OCI-LY1 (cell line): ENCODE results near the gene KLKB1.

ENCODE experiments used
- H2AFZ ChIP-seq: fragments of 200-600 bp; sonication (generic), shearing (Covaris generic); 2 replicates; pipeline ENCODE4 v1.6.0; 2014; ENCODE audit warnings: antibody characterized with exemption, mild to moderate bottlenecking, low read length
- H3F3A ChIP-seq: fragments of 200-600 bp; sonication (generic), shearing (Covaris generic); 2 replicates; pipeline ENCODE4 v1.6.0; 2014; ENCODE audit warnings: mild to moderate bottlenecking, antibody characterized with exemption, low read length, moderate library complexity; ENCODE audit not compliant: insufficient read depth
- H3K27ac ChIP-seq: fragments of 200-600 bp; sonication (generic); 2 replicates; pipeline ENCODE4 v1.5.1; 2014; ENCODE audit warnings: low read length, mixed run types, mild to moderate bottlenecking, low read depth; ENCODE audit not compliant: poor library complexity, severe bottlenecking
- H3K27me3 ChIP-seq: fragments of 200-600 bp; sonication (generic); 2 replicates; pipeline ENCODE4 v1.6.0; 2014; ENCODE audit warnings: antibody characterized with exemption, mild to moderate bottlenecking, low read length, moderate library complexity; ENCODE audit not compliant: insufficient read depth
- H3K36me3 ChIP-seq: fragments of 200-600 bp; sonication (generic); 2 replicates; pipeline ENCODE4 v1.6.1; 2014; ENCODE audit warnings: mild to moderate bottlenecking, antibody characterized with exemption, low read length, moderate library complexity, mixed read lengths; ENCODE audit not compliant: insufficient read depth
- H3K4me1 ChIP-seq: fragments of 200-600 bp; sonication (generic); 2 replicates; pipeline ENCODE4 v1.5.1; 2014; ENCODE audit warnings: mild to moderate bottlenecking, low read length, moderate library complexity; ENCODE audit not compliant: insufficient read depth, severe bottlenecking
- H3K4me2 ChIP-seq: fragments of 200-600 bp; sonication (generic), shearing (Covaris generic); 2 replicates; pipeline ENCODE4 v1.6.1; 2014; ENCODE audit warnings: low read length
- H3K4me3 ChIP-seq: fragments of 200-600 bp; sonication (generic); 2 replicates; pipeline ENCODE4 v1.5.1; 2014; ENCODE audit warnings: low read length, low read depth, mild to moderate bottlenecking, mixed read lengths; ENCODE audit not compliant: poor library complexity, severe bottlenecking
- H3K79me2 ChIP-seq: fragments of 200-600 bp; shearing (Covaris generic); 2 replicates; pipeline ENCODE4 v1.6.1; 2016; ENCODE audit warnings: mixed run types, low read length, mixed read lengths; ENCODE audit not compliant: insufficient read depth
- H3K9ac ChIP-seq: fragments of 200-600 bp; sonication (generic), shearing (Covaris generic); 2 replicates; pipeline ENCODE4 v1.6.1; 2014; ENCODE audit warnings: mild to moderate bottlenecking, low read length, mixed read lengths
- H3K9me2 ChIP-seq: fragments of 200-600 bp; sonication (generic), shearing (Covaris generic); 2 replicates; pipeline ENCODE4 v1.6.1; 2014; ENCODE audit warnings: low read depth, mild to moderate bottlenecking, low read length, mixed read lengths
- H3K9me3 ChIP-seq: fragments of 200-600 bp; shearing (Covaris generic); 2 replicates; pipeline ENCODE4 v1.6.1; 2014; ENCODE audit warnings: low read length, mixed read lengths
- H4K20me1 ChIP-seq: fragments of 200-600 bp; sonication (generic), shearing (Covaris generic); 2 replicates; pipeline ENCODE4 v1.6.0; 2016; ENCODE audit warnings: mild to moderate bottlenecking, low read length; ENCODE audit not compliant: insufficient read depth
- EZH2 ChIP-seq: fragments of 200-600 bp; sonication (generic), shearing (Covaris generic); IDR thresholded peaks from 2 replicates; pipeline ENCODE4 v1.8.0; 2017; ENCODE audit warnings: borderline replicate concordance, mixed run types, mild to moderate bottlenecking, antibody characterized with exemption, low read length, moderate library complexity, mixed read lengths
- TF ChIP-seq, protein P1 (sequence below): fragments of 200-600 bp; sonication (generic), shearing (Covaris generic); IDR thresholded peaks from 2 replicates; pipeline ENCODE4 v1.5.1; 2017; ENCODE audit warnings: mild to moderate bottlenecking, antibody characterized with exemption, low read length, moderate library complexity, mixed read lengths

The KLKB1 gene

GRCh38 chr4:186227221-186227620 is at the start of gene KLKB1:
Gene KLKB1 (plus strand): TSS chr4:186227507. CDS start chr4:186228196, 689 bp downstream.
- Histone ChIP-seq H3K27me3 (no peaks in the 10 kb centered on the region), H3K4me2 (no peak within 1 kb of the TSS), H3K4me1 (no peaks in the 10 kb centered on the region), H3K27ac (no peak within 1 kb of the TSS), H3K79me2 (no peaks in the 10 kb centered on the region), H2AFZ (no peak within 1 kb of the TSS), H3K9me2 (no peaks in the 10 kb centered on the region), H3K36me3 (no peaks in the 10 kb centered on the region), H3K9me3 (no peaks in the 10 kb centered on the region; the same call in 1 of the 2 replicates), H3K9ac (no peak within 1 kb of the TSS), H3F3A (no peaks in the 10 kb centered on the region), H3K4me3 (no peak within 1 kb of the TSS), H4K20me1 (no peaks in the 10 kb centered on the region)
- TF ChIP-seq, protein P1, sequence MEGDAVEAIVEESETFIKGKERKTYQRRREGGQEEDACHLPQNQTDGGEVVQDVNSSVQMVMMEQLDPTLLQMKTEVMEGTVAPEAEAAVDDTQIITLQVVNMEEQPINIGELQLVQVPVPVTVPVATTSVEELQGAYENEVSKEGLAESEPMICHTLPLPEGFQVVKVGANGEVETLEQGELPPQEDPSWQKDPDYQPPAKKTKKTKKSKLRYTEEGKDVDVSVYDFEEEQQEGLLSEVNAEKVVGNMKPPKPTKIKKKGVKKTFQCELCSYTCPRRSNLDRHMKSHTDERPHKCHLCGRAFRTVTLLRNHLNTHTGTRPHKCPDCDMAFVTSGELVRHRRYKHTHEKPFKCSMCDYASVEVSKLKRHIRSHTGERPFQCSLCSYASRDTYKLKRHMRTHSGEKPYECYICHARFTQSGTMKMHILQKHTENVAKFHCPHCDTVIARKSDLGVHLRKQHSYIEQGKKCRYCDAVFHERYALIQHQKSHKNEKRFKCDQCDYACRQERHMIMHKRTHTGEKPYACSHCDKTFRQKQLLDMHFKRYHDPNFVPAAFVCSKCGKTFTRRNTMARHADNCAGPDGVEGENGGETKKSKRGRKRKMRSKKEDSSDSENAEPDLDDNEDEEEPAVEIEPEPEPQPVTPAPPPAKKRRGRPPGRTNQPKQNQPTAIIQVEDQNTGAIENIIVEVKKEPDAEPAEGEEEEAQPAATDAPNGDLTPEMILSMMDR = no peak
- TF ChIP-seq EZH2 = no peak

GRCh38 chr4:186188107-186188506 is 39.2 kb upstream of the KLKB1 start:
- Histone ChIP-seq H3K36me3 (no peaks in the 10 kb centered on the region), H3K79me2 (no peaks in the 10 kb centered on the region), H3K27ac (no peak overlapping the region), H3K9ac (no peak overlapping the region), H3K4me1 (peaks cover 22% of the 10 kb centered on the region), H3K9me2 (no peaks in the 10 kb centered on the region), H3K4me3 (no peak overlapping the region), H2AFZ (no peak overlapping the region), H3K27me3 (no peaks in the 10 kb centered on the region), H3F3A (no peaks in the 10 kb centered on the region), H3K9me3 (no peaks in the 10 kb centered on the region), H3K4me2 (no peak overlapping the region), H4K20me1 (no peaks in the 10 kb centered on the region)
- TF ChIP-seq, protein P1 = no peak
- no peak for TF ChIP-seq EZH2

GRCh38 chr4:186189656-186190055 is 37.7 kb upstream of the KLKB1 start:
- H3K27me3 ChIP-seq = no peaks in the 10 kb centered on the region
- no peak overlapping the region for H2AFZ ChIP-seq
- H4K20me1 ChIP-seq = no peaks in the 10 kb centered on the region
- H3K9me3 ChIP-seq = no peaks in the 10 kb centered on the region
- no peak for TF ChIP-seq EZH2
- TF ChIP-seq, protein P1 = no peak
- H3K9me2 ChIP-seq = no peaks in the 10 kb centered on the region
- H3F3A ChIP-seq = no peaks in the 10 kb centered on the region
- H3K4me2 ChIP-seq = no peak overlapping the region
- H3K79me2 ChIP-seq = no peaks in the 10 kb centered on the region
- H3K4me3 ChIP-seq = no peak overlapping the region
- H3K27ac ChIP-seq = no peak overlapping the region
- H3K9ac ChIP-seq = no peak overlapping the region; the same call in 1 of the 2 replicates
- H3K36me3 ChIP-seq = no peaks in the 10 kb centered on the region
- H3K4me1 ChIP-seq = peaks cover 22% of the 10 kb centered on the region
